Nephron progenitor cell (in vitro differentiated cells): ENCODE data around the gene LAMC3.

Experiments
- DNase-seq: peaks from one replicate; pipeline ENCODE4 v3.0.0; 2021
- H3K27ac Mint-ChIP-seq: 2 replicates; pipeline ENCODE4 v1.8.0; 2021; ENCODE audit warnings: mild to moderate bottlenecking, moderate library complexity, mixed read lengths
- H3K27me3 Mint-ChIP-seq: 2 replicates; pipeline ENCODE4 v1.8.0; 2021; ENCODE audit warnings: mild to moderate bottlenecking, low read depth, mixed read lengths; ENCODE audit not compliant: poor library complexity
- H3K36me3 Mint-ChIP-seq: 2 replicates; pipeline ENCODE4 v1.8.0; 2021; ENCODE audit warnings: low read depth, mixed read lengths
- H3K4me1 Mint-ChIP-seq: 2 replicates; pipeline ENCODE4 v1.8.0; 2021; ENCODE audit warnings: mixed read lengths
- H3K4me3 Mint-ChIP-seq: 2 replicates; pipeline ENCODE4 v1.8.0; 2021; ENCODE audit warnings: mild to moderate bottlenecking, moderate library complexity, mixed read lengths
- H3K9me3 Mint-ChIP-seq: 2 replicates; pipeline ENCODE4 v1.8.0; 2021; ENCODE audit warnings: mild to moderate bottlenecking, moderate library complexity, mixed read lengths
- CTCF ChIP-seq: fragments of 200-600 bp; sonication (generic); IDR thresholded peaks from 2 replicates; pipeline ENCODE4 v1.5.0; 2021; ENCODE audit warnings: antibody characterized with exemption

Gene LAMC3

GRCh38 chr9:131008909-131009618 is at the start of gene LAMC3:
LAMC3 (plus strand) TSS chr9:131009174; CDS start chr9:131009215, 41 bp downstream.
- Mint-ChIP-seq H3K27ac (no peak within 1 kb of the TSS), H3K36me3 (no peaks in the 10 kb centered on the region), H3K4me3 (peak within 1 kb of the TSS; percentile 50), H3K4me1 (peaks cover 31% of the 10 kb centered on the region), H3K9me3 (peaks cover 12% of the 10 kb centered on the region), H3K27me3 (peaks cover 53% of the 10 kb centered on the region)
- TF ChIP-seq CTCF, result peak; percentile 40
- peak; percentile 69 for DNase-seq

GRCh38 chr9:130959809-130960334 is 49.1 kb upstream of the LAMC3 start:
- no peak for TF ChIP-seq CTCF
- Mint-ChIP-seq H3K9me3 (peaks cover 41% of the 10 kb centered on the region), H3K27me3 (peaks cover 6% of the 10 kb centered on the region), H3K36me3 (peaks cover 5% of the 10 kb centered on the region), H3K27ac (no peak overlapping the region), H3K4me1 (peaks cover 17% of the 10 kb centered on the region), H3K4me3 (no peak overlapping the region)
- DNase-seq, result no peak

- TF ChIP-seq CTCF, result no peak
- Mint-ChIP-seq H3K27ac (no peak overlapping the region), H3K4me1 (peaks cover 17% of the 10 kb centered on the region), H3K36me3 (peaks cover 5% of the 10 kb centered on the region), H3K4me3 (no peak overlapping the region), H3K9me3 (peaks cover 45% of the 10 kb centered on the region), H3K27me3 (peaks cover 9% of the 10 kb centered on the region)
- DNase-seq, result no peak
These were observed 48.2 kb upstream of the LAMC3 start for GRCh38 chr9:130960522-130961378.

DNA sequence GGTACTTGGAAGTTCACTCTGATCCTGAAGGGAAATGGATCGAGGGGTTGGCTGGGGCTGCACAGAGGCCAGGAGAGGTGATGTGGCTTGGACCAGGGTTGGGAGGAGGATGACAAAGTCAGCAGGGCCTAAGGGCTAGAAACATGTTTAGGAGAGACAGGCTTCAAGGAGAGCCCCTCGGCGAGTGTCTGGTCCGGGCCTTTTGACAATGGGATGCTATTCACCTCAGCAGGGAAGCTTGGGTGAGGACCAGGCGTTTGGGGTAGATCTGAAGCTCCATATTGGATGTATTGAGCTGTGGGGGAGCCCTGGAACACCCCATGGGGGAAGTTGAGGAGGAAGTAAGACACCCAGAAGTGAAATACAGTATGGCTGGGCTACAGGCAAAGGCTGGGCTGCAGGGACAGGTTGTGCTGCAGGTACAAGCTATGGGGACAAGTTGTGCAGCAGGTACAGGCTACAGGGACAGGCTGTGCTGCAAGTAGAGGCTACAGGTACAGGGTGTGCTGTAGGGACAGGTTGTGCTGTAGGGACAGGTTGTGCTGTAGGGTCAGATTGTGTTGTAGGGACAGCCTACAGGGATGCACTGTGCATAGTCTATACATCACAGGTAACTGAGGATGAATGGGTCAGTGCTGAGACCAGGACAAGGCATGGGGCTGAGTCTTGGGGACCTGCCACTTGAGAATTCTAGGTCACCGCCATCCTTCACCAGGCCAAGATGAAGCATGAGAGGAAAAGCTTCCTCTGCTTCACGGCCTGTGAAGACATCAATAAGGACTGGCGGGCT is 47.3 kb upstream of the LAMC3 start:
- Mint-ChIP-seq H3K36me3 (peaks cover 5% of the 10 kb centered on the region), H3K27me3 (peaks cover 11% of the 10 kb centered on the region), H3K4me1 (peaks cover 9% of the 10 kb centered on the region), H3K27ac (no peak overlapping the region), H3K4me3 (no peak overlapping the region), H3K9me3 (peaks cover 45% of the 10 kb centered on the region)
- no peak for DNase-seq
- TF ChIP-seq CTCF, result no peak

GRCh38 chr9:130962418-130963316 is 46.3 kb upstream of the LAMC3 start:
- no peak overlapping the region for H3K4me3 Mint-ChIP-seq
- H3K9me3 Mint-ChIP-seq, result peaks cover 45% of the 10 kb centered on the region
- TF ChIP-seq CTCF, result no peak
- no peak overlapping the region for H3K27ac Mint-ChIP-seq
- H3K4me1 Mint-ChIP-seq, result peaks cover 5% of the 10 kb centered on the region
- peaks cover 11% of the 10 kb centered on the region for H3K27me3 Mint-ChIP-seq
- H3K36me3 Mint-ChIP-seq, result peaks cover 5% of the 10 kb centered on the region
- DNase-seq, result no peak
